Activated CD8-positive, alpha-beta T cell treated with anti-CD3 and anti-CD28 coated beads for 36 hours (primary cell): ENCODE data around the gene PRPF6. TPM values are rescaled to one million over a fixed set of nuclear protein-coding genes. Genes with fewer than 3 reads are reported as not detected.
"Not testable (repeated sequence)": the region's sequence is repeated elsewhere in the genome, so short reads cannot be mapped to it uniquely, and the experiment has no call there.

ENCODE experiments used
- ATAC-seq: fragments of 200-7000 bp; cut with Tn5 transposase; one replicate; pipeline ENCODE4 v1.10.0; 2021; ENCODE audit warnings: mild to moderate bottlenecking, moderate library complexity
- CTCF ChIA-PET: fragments of 350-600 bp; sonication (Branson Sonifier 250); formaldehyde crosslinking; loops from one replicate; lab custom pipeline; 2021; ENCODE audit warnings: antibody characterized with exemption; lab: Charles Lee
- POLR2A ChIA-PET: fragments of 350-600 bp; sonication (Branson Sonifier 250); formaldehyde crosslinking; loops from one replicate; lab custom pipeline; 2021; ENCODE audit warnings: antibody characterized with exemption; lab: Charles Lee
- DNase-seq: peaks from one replicate; pipeline ENCODE4 v3.0.0-alpha.2; 2020
- H3K27ac Mint-ChIP-seq: one replicate; pipeline ENCODE4 v1.8.0; 2021; ENCODE audit warnings: mild to moderate bottlenecking, mixed read lengths
- H3K27me3 Mint-ChIP-seq: one replicate; pipeline ENCODE4 v1.8.0; 2021; ENCODE audit warnings: mixed read lengths
- H3K36me3 Mint-ChIP-seq: one replicate; pipeline ENCODE4 v1.8.0; 2021; ENCODE audit warnings: low read depth, mixed read lengths
- H3K4me1 Mint-ChIP-seq: one replicate; pipeline ENCODE4 v1.8.0; 2021; ENCODE audit warnings: low read depth, mixed read lengths
- H3K4me3 Mint-ChIP-seq: one replicate; pipeline ENCODE4 v1.8.0; 2021; ENCODE audit warnings: mild to moderate bottlenecking, moderate library complexity, mixed read lengths
- H3K9me3 Mint-ChIP-seq: one replicate; pipeline ENCODE4 v1.8.0; 2021; ENCODE audit warnings: mixed read lengths
- intact Hi-C: fragments of 100-400 bp; cut with micrococcal nuclease; formaldehyde crosslinking; loops from one replicate; pipeline ENCODE4 v1.10.0; 2022
- total RNA-seq, 2 experiments: library from RNA; stranded (reverse); gene quantifications; one replicate each; pipeline ENCODE4 v1.2.3, GENCODE V29; 2021
- TF ChIP-seq, protein P1 (sequence below): fragments of 200-600 bp; IDR thresholded peaks from one replicate; pipeline ENCODE4 v1.8.0; 2022; ENCODE audit warnings: antibody characterized with exemption, mild to moderate bottlenecking

PRPF6 gene
- total RNA-seq, 2 experiments from 2014 or later: 53.0 to 55.5 TPM

DNA sequence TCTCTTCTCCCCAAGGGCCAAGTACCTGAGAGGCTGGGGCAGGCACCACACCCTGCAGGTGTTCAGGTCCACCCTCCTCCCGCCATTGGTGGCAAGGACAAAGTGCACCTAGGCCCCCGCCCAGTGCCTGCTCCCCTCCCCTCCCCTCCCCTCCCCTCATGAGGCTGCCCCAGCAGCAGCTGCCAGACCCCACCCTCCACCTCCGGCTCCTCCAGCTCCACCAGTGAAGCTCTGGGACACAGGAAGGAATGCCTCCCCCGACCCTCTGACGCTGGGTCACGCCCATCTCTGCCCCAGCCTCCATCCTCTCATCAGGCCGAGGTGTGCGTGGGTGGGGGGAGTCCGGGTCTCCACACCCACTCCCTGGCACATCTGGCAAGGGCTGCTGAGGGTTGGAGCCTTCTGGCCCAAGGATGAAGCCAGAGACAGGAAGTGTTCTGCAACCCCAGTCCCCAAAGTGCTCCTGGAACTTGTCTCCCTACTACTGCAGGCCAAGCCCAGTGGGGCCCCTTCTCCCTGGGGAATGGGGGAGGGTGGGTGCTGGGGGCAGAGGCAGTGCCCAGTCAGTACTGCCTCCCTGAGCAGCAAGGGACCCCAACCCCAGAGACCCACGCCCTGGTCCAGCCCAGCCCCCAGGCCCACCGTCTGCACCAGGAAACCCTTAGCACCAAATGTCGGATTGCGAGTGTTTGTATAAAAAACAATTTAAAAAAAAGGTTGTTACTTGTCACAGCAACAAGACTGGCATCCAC is 23.1 kb upstream of the PRPF6 start:
- Mint-ChIP-seq H3K27ac (peak overlapping the region; percentile 93), H3K4me1 (peaks cover 31% of the 10 kb centered on the region), H3K36me3 (peaks cover 6% of the 10 kb centered on the region), H3K4me3 (peak overlapping the region; percentile 81), H3K9me3 (no peaks in the 10 kb centered on the region), H3K27me3 (no peaks in the 10 kb centered on the region)
- CTCF ChIA-PET: no interaction called here
- ATAC-seq (no peak), DNase-seq (peak; percentile 80)
- POLR2A ChIA-PET: interaction anchor here (1.2 to 2.1 kb wide), 3 partner anchors 10 to 22 kb away, joined by 4 to 10 read pairs (median 8); partner anchors contain the start of gene SAMD10
- TF ChIP-seq, protein P1, sequence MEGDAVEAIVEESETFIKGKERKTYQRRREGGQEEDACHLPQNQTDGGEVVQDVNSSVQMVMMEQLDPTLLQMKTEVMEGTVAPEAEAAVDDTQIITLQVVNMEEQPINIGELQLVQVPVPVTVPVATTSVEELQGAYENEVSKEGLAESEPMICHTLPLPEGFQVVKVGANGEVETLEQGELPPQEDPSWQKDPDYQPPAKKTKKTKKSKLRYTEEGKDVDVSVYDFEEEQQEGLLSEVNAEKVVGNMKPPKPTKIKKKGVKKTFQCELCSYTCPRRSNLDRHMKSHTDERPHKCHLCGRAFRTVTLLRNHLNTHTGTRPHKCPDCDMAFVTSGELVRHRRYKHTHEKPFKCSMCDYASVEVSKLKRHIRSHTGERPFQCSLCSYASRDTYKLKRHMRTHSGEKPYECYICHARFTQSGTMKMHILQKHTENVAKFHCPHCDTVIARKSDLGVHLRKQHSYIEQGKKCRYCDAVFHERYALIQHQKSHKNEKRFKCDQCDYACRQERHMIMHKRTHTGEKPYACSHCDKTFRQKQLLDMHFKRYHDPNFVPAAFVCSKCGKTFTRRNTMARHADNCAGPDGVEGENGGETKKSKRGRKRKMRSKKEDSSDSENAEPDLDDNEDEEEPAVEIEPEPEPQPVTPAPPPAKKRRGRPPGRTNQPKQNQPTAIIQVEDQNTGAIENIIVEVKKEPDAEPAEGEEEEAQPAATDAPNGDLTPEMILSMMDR: no peak
- intact Hi-C loops: no loop called here

DNA sequence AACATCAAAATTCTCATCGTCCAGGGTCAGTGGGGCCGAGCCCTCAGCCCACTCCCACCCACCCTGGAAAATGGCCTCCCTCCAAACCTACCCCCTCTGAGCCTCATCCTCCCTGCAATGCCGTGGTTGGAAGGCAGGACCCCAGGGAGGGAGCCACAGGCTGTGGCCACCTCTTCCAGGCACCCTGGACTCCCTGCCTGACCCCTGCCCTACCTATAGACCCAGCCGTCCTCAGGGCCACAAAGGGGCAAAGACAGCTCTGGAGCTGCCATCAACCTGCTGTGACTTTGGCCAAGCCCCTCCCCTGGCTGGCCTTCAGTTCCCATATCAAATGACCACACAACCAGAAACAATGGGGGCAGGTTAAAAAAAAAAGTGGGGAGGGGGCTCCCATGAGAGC is 22.5 kb upstream of the PRPF6 start:
- intact Hi-C loops: no loop called here
- Mint-ChIP-seq H3K36me3 (peaks cover 8% of the 10 kb centered on the region), H3K27ac (peak overlapping the region; percentile 55), H3K9me3 (no peaks in the 10 kb centered on the region), H3K4me1 (peaks cover 31% of the 10 kb centered on the region), H3K4me3 (no peak overlapping the region), H3K27me3 (no peaks in the 10 kb centered on the region)
- TF ChIP-seq, protein P1: no peak
- ATAC-seq (no peak), DNase-seq (no peak)
- CTCF ChIA-PET: interaction anchor here (1.0 to 1.7 kb wide), 2 partner anchors 15 to 22 kb away, joined by 3 to 8 read pairs; no protein-coding TSS in a partner anchor
- POLR2A ChIA-PET: interaction anchor here (1.2 kb wide), 1 partner anchor 10 kb away, joined by 6 read pairs; no protein-coding TSS in a partner anchor

DNA sequence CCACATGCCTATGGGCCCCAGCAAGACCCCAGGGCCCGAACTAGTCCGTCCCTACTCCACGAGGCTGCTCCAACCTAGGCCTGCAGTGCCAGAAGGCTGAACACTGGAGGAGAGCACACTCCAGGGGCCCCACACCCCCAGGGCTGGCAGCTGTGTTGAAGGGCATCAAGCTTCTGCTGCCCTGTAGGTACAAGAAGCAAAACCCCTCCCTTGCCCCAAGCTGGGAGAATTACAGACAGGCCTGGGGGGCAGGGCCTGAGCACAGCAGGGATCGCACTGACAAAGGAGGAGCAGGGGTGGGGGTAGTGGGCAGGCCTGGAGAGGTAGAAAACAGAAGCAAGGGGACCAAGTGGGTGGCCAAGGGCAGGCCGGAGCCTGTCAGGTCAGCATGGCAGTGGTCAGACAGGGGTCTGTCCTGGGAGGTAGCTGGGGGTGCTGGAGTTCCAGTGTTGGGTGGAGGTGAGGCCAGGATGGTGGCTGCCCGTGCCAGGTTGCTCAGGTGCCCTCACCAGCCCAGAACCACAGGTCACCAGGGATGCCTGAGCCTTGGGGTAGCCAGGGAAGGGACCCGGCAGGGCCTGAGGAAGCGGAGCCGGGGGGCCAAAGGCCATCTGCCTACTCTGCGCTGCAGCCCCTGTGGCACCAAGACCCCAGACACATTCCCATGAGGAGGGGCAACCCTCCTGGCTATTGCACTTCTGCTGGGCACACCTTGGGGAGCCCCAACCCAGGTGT is 21.8 kb upstream of the PRPF6 start:
- TF ChIP-seq, protein P1: no peak
- ATAC-seq (no peak), DNase-seq (no peak)
- Mint-ChIP-seq H3K4me1 (peaks cover 24% of the 10 kb centered on the region), H3K4me3 (no peak overlapping the region), H3K9me3 (no peaks in the 10 kb centered on the region), H3K36me3 (peaks cover 12% of the 10 kb centered on the region), H3K27ac (no peak overlapping the region), H3K27me3 (no peaks in the 10 kb centered on the region)
- POLR2A ChIA-PET: interaction anchor here (0.8 to 1.2 kb wide), 2 partner anchors 10 to 19 kb away, joined by 3 to 6 read pairs; no protein-coding TSS in a partner anchor
- CTCF ChIA-PET: interaction anchor here (1.0 to 1.7 kb wide), 2 partner anchors 15 to 21 kb away, joined by 3 to 8 read pairs; no protein-coding TSS in a partner anchor
- intact Hi-C loops: no loop called here

DNA sequence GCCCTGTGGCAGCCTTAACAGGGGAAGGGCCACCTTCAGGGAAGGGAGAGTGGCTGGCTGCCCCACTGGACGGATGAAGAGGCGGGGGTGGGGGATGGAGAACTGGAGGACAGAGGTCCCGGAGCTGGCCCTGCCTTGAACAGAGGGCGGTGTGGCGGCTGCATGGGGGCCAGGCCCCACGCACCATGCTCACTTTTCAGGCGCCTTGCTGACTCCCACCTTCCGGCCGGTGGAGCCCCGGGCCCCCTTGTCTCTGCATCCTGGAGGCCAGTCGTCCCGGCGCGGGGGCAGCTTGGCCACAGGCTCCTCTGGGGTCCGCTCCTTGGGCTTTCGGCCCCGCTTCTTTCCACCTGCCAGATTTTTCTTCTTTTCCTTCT is 21.2 kb upstream of the PRPF6 start:
- H3K9me3 Mint-ChIP-seq: no peaks in the 10 kb centered on the region
- CTCF ChIA-PET: interaction anchor here (1.0 to 1.7 kb wide), 2 partner anchors 14 to 21 kb away, joined by 3 to 8 read pairs; no protein-coding TSS in a partner anchor
- DNase-seq (no peak), ATAC-seq (no peak)
- peaks cover 16% of the 10 kb centered on the region for H3K36me3 Mint-ChIP-seq
- H3K4me3 Mint-ChIP-seq: no peak overlapping the region
- POLR2A ChIA-PET: interaction anchor here (0.8 to 1.2 kb wide), 3 partner anchors 9 to 118 kb away, joined by 3 to 6 read pairs (median 3); no protein-coding TSS in a partner anchor
- H3K4me1 Mint-ChIP-seq: peaks cover 19% of the 10 kb centered on the region
- intact Hi-C loops: no loop called here
- TF ChIP-seq, protein P1: no peak
- no peak overlapping the region for H3K27ac Mint-ChIP-seq
- H3K27me3 Mint-ChIP-seq: no peaks in the 10 kb centered on the region

DNA sequence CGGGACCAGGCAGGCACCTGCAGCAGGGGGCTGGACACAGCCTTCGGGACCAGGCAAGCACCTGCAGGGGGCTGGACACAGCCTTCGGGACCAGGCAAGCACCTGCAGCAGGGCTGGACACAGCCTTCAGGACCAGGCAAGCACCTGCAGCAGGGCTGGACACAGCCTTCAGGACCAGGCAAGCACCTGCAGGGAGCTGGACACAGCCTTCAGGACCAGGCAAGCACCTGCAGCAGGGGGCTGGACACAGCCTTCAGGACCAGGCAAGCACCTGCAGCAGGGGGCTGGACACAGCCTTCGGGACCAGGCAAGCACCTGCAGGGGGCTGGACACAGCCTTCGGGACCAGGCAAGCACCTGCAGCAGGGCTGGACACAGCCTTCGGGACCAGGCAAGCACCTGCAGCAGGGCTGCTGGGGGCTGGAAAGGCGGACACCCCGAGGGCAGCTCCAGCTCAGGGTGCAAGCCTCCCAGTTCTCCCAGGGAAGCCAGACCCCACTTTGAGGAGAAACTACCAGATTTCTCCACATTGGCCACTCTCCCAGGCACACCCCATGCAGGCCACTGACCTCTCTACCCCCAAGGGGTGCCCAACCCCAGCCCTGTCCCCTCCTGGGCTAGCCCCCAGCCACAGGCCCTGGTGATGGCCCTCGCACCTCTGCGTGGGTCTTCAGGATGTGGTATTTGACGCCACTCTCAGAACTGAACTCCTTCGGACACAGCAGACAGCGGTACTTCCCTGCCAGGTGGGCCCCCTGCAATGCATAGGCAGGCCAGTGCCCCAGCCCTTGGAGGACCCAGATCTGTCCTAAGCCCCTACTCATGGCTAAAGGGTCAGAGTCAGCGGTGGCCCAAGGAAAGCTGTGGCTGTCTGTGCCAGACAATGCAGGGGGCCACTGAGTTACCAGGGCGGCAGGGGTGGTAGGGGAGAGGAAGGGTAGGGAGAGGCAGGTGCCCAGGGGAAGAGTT is 20.0 kb upstream of the PRPF6 start:
- H3K4me1 Mint-ChIP-seq: peaks cover 16% of the 10 kb centered on the region
- H3K9me3 Mint-ChIP-seq, CTCF ChIA-PET, intact Hi-C loops, H3K4me3 Mint-ChIP-seq, DNase-seq, ATAC-seq, H3K27me3 Mint-ChIP-seq, H3K27ac Mint-ChIP-seq: not testable (repeated sequence)
- H3K36me3 Mint-ChIP-seq: peaks cover 17% of the 10 kb centered on the region
- POLR2A ChIA-PET: interaction anchor here (1.0 to 1.3 kb wide), 3 partner anchors 10 to 117 kb away, joined by 3 read pairs; partner anchors contain the start of gene SAMD10
